Measurements from ENCODE around the gene ATP2B2.

DNA sequence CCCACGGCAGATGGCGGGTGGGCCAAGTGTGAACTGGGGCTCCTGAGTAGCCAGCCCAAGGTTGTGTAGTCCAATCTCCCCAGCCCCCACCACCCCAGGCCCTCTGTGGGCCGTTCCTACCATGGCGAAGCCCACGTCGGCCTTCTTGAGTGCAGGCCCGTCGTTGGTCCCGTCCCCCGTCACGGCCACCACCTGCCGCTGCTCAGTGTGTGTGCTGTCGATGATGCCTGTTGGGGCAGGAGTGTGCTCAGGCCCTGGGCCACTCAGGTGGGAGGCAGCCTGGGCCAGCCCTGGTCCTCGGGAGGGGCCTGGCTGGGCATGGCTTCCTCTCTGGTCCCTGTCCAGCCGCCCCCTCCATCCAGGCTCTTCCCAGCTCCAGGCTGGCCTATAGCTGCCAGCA lies 159.5 kb downstream of the ATP2B2 start:
- TF ChIP-seq, protein P1, sequence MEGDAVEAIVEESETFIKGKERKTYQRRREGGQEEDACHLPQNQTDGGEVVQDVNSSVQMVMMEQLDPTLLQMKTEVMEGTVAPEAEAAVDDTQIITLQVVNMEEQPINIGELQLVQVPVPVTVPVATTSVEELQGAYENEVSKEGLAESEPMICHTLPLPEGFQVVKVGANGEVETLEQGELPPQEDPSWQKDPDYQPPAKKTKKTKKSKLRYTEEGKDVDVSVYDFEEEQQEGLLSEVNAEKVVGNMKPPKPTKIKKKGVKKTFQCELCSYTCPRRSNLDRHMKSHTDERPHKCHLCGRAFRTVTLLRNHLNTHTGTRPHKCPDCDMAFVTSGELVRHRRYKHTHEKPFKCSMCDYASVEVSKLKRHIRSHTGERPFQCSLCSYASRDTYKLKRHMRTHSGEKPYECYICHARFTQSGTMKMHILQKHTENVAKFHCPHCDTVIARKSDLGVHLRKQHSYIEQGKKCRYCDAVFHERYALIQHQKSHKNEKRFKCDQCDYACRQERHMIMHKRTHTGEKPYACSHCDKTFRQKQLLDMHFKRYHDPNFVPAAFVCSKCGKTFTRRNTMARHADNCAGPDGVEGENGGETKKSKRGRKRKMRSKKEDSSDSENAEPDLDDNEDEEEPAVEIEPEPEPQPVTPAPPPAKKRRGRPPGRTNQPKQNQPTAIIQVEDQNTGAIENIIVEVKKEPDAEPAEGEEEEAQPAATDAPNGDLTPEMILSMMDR (IDR thresholded peaks at IDR 0.05): no peak
- no peak for TF ChIP-seq POLR2A (IDR thresholded peaks at IDR 0.05)
